ENCODE data around the gene HOXD13. TPM values are rescaled to one million over a fixed set of nuclear protein-coding genes. Genes with fewer than 3 reads are reported as not detected.

HOXD13 gene
- total and polyA plus RNA-seq, 5 experiments from 2014 or later: not detected

DNA sequence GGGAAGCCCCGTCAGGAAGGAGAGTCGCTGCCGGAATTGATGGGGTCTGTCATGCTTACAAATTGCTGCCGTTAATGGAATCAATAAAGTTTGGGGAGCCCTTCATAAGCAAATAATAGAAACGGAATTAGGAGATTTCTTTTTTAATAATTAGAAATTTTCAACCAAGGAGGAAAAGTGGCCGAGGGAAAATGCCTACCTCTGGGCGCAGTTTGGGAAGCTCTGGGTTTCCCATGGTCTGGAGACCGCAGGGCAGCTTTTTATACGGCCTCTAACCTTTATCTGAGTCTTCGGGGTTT is 10.0 kb upstream of the HOXD13 start:
- peaks cover 7 to 79% (median 29%) of the 10 kb centered on the region in 9 donors for H3K9me3 Mint-ChIP-seq
- H3K36me3 Mint-ChIP-seq: peaks cover 12 to 35% (median 32%) of the 10 kb centered on the region in 3 donors
- H3K27ac Mint-ChIP-seq: peak overlapping the region in 3 of 10 donors; percentile 79 to 93 (median 80)
- ATAC-seq (no peak), DNase-seq (no peak)
- H3K27me3 Mint-ChIP-seq: peaks cover 44 to 88% (median 68%) of the 10 kb centered on the region in 5 donors
- POLR2A ChIA-PET: interaction anchor here (0.8 to 1.5 kb wide), 3 partner anchors 12 to 31 kb away, joined by 3 to 4 read pairs (median 4); no protein-coding TSS in a partner anchor
- H3K4me3 Mint-ChIP-seq: peak overlapping the region in 5 of 10 donors; percentile 39 to 71 (median 57)
- H3K4me1 Mint-ChIP-seq: peaks cover 10 to 16% (median 13%) of the 10 kb centered on the region in 4 donors

DNA sequence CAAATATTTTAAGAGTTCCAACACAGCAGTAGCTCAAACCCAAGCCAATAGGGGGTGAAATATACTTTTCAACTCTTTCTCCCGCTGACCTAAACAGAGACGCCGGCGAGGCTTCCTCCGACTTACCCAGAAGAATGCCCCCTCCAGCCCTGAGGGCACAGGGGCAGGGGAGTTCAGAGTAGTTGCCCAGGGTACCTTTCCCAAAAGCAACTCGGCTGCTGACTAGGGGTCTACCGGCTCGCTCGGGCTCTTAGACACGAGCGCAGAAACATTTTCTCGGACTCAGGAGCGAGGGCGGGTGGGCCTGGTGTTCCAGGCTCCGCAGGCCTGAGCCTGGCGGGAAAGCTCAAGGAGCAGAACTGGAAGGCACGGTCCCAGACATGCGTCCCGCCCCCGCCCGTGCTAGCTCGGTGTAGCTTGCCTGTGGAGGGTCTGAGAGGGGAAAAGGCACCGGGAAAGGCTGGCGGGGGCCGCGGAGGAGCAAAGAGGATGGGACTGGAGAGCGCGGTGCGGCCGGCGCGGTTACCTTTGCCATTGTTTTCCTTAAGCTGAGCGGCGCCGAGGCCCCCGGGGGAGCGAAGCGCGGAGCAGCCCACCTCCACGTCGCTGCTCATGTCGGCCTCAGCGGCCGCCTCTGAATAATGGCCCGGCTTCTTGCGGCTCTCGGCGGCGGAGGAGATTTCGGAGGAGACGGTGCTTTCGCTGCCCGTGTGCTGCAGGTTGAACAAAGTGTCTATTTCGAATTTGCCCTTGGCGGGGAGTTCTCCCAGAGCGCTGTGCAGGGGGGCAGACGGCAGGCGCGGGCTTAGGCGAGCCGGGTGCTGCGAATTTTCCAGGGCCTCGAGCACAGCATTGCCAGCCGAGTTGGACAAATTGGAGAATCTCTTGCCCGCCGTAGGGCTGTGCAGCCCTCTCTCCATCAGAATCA is 9.4 kb upstream of the HOXD13 start:
- Mint-ChIP-seq H3K9me3 (peaks cover 7 to 83% (median 29%) of the 10 kb centered on the region in 9 donors), H3K4me3 (peak overlapping the region in 5 of 10 donors; percentile 56 to 83 (median 70)), H3K27ac (peak overlapping the region in 5 of 10 donors; percentile 44 to 93 (median 79)), H3K27me3 (peaks cover 44 to 90% (median 71%) of the 10 kb centered on the region in 5 donors), H3K36me3 (peaks cover 12 to 35% (median 32%) of the 10 kb centered on the region in 3 donors), H3K4me1 (peaks cover 10 to 17% (median 14%) of the 10 kb centered on the region in 4 donors)
- POLR2A ChIA-PET: interaction anchor here (0.8 to 1.5 kb wide), 3 partner anchors 11 to 30 kb away, joined by 3 to 4 read pairs (median 4); no protein-coding TSS in a partner anchor
- DNase-seq: peak in 2 of 10 donors; percentile 12 to 17
- ATAC-seq: no peak

DNA sequence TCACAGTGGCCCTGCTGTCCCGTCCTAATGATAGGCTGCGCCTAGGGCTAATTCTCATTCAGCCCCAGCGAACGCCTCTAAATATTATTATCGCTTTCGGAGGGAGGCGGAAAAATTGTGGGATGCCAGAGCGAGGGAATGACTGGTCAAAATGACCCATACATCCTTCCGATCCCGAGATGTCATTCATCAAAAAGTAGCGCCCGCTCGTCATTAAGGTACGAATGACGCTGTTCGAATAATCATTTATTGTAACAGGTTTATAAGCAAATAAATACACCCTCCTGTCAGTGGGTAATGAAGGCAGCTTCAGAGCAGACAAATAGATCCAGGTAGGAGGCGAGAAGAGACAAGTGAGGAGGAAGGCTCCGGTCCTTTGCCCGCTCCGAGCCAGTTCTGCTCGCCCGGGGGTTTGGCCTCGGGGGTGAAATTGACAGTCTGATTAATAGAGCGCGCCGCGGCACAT is 8.7 kb upstream of the HOXD13 start, which contains the start of gene EVX2:
TSS of gene EVX2 (minus strand) at position 167 of the 466 bp plus-strand sequence. CDS start 186 bp downstream, outside the sequence.
- peak within 1 kb of the TSS in 8 of 10 donors; percentile 28 to 93 (median 58) for H3K27ac Mint-ChIP-seq
- POLR2A ChIA-PET: interaction anchor here (0.6 kb wide), 1 partner anchor 291 kb away, joined by 3 read pairs; no protein-coding TSS in a partner anchor
- H3K4me3 Mint-ChIP-seq: peak within 1 kb of the TSS in 6 of 10 donors; percentile 28 to 83 (median 65)
- peaks cover 41 to 90% (median 71%) of the 10 kb centered on the region in 5 donors for H3K27me3 Mint-ChIP-seq
- H3K4me1 Mint-ChIP-seq: peaks cover 10 to 20% (median 14%) of the 10 kb centered on the region in 4 donors
- peaks cover 12 to 28% (median 25%) of the 10 kb centered on the region in 3 donors for H3K36me3 Mint-ChIP-seq
- peaks cover under 1 to 77% (median 22%) of the 10 kb centered on the region in 9 donors for H3K9me3 Mint-ChIP-seq
- ATAC-seq (no peak), DNase-seq (peak in 2 of 10 donors; percentile 16 to 20)

- POLR2A ChIA-PET: interaction anchor here (0.7 kb wide), 1 partner anchor 19 kb away, joined by 5 read pairs; no protein-coding TSS in a partner anchor
- H3K27ac Mint-ChIP-seq: peak overlapping the region in 6 of 10 donors; percentile 8 to 88 (median 38)
- ATAC-seq (no peak), DNase-seq (peak in 2 of 10 donors; percentile 15 to 23)
- H3K27me3 Mint-ChIP-seq: peaks cover 39 to 90% (median 71%) of the 10 kb centered on the region in 5 donors
- H3K9me3 Mint-ChIP-seq: peaks cover 0 to 75% (median 19%) of the 10 kb centered on the region in 9 donors
- H3K4me3 Mint-ChIP-seq: peak overlapping the region in 5 of 10 donors; percentile 49 to 83 (median 72)
- H3K36me3 Mint-ChIP-seq: peaks cover 11 to 27% (median 21%) of the 10 kb centered on the region in 3 donors
- H3K4me1 Mint-ChIP-seq: peaks cover 2 to 14% (median 9%) of the 10 kb centered on the region in 4 donors
These were observed 7.9 kb upstream of the HOXD13 start for GRCh38 chr2:176084611-176085119.

- POLR2A ChIA-PET: no interaction called here
- Mint-ChIP-seq H3K36me3 (peaks cover 11 to 26% (median 21%) of the 10 kb centered on the region in 3 donors), H3K27ac (peak overlapping the region in 5 of 10 donors; percentile 9 to 88 (median 63)), H3K27me3 (peaks cover 41 to 93% (median 76%) of the 10 kb centered on the region in 5 donors), H3K9me3 (peaks cover 0 to 79% (median 19%) of the 10 kb centered on the region in 9 donors), H3K4me1 (peaks cover 0 to 14% (median 8%) of the 10 kb centered on the region in 4 donors), H3K4me3 (peak overlapping the region in 5 of 10 donors; percentile 49 to 82 (median 58))
- DNase-seq: no peak
- no peak for ATAC-seq
These were observed 7.3 kb upstream of the HOXD13 start for GRCh38 chr2:176085120-176085788.

- DNase-seq (peak in 1 of 10 donors; percentile 4), ATAC-seq (no peak)
- H3K9me3 Mint-ChIP-seq: peaks cover 0 to 80% (median 21%) of the 10 kb centered on the region in 9 donors
- H3K27ac Mint-ChIP-seq: peak overlapping the region in 4 of 10 donors; percentile 62 to 89 (median 82)
- peaks cover 0 to 12% (median 7%) of the 10 kb centered on the region in 4 donors for H3K4me1 Mint-ChIP-seq
- POLR2A ChIA-PET: no interaction called here
- peaks cover 8 to 26% (median 25%) of the 10 kb centered on the region in 3 donors for H3K36me3 Mint-ChIP-seq
- peaks cover 46 to 98% (median 82%) of the 10 kb centered on the region in 5 donors for H3K27me3 Mint-ChIP-seq
- peak overlapping the region in 4 of 10 donors; percentile 24 to 64 (median 57) for H3K4me3 Mint-ChIP-seq
These were observed 6.4 kb upstream of the HOXD13 start for GRCh38 chr2:176085861-176086771.

DNA sequence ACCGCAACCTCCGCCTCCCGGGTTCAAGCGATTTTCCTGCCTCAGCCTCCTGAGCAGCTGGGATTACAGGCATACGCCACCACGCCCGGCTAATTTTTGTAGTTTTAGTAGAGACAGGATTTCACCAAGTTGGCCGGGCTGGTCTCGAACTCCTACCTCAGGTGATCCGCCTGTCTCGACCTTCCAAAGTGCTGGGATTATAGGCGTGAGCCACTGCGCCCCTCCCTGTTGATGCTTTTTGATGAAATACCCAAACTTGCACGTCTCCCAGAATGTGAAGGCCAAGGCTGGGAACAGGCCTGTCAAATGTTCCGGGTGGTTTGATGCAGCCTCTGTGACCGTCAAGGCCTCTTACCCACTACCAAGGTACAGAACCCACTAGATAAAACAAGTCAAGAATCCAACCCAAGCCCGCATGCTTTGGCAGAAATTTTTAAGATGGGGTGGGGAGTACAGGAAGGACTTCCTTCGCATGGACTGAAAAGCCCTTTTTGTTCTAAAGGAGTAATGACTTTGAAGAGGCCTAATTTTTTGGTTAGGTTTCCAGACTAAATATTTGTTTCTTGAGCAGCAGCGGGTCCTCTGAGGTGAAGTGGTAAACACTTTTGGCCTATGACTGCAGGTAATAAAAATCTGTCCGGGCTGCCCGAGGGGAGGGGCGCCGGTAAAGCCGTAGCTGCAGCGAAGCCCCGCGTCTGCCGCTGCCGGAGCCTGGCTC is 5.0 kb upstream of the HOXD13 start:
- peaks cover 8 to 15% (median 12%) of the 10 kb centered on the region in 4 donors for H3K4me1 Mint-ChIP-seq
- POLR2A ChIA-PET: no interaction called here
- DNase-seq (peak in 2 of 10 donors; percentile 6 to 15), ATAC-seq (no peak)
- peak overlapping the region in 2 of 10 donors; percentile 31 to 87 for H3K27ac Mint-ChIP-seq
- peak overlapping the region in 4 of 10 donors; percentile 24 to 77 (median 70) for H3K4me3 Mint-ChIP-seq
- peaks cover 0 to 77% (median 19%) of the 10 kb centered on the region in 9 donors for H3K9me3 Mint-ChIP-seq
- peaks cover 54 to 99% (median 86%) of the 10 kb centered on the region in 5 donors for H3K27me3 Mint-ChIP-seq
- peaks cover 10 to 28% (median 27%) of the 10 kb centered on the region in 3 donors for H3K36me3 Mint-ChIP-seq

DNA sequence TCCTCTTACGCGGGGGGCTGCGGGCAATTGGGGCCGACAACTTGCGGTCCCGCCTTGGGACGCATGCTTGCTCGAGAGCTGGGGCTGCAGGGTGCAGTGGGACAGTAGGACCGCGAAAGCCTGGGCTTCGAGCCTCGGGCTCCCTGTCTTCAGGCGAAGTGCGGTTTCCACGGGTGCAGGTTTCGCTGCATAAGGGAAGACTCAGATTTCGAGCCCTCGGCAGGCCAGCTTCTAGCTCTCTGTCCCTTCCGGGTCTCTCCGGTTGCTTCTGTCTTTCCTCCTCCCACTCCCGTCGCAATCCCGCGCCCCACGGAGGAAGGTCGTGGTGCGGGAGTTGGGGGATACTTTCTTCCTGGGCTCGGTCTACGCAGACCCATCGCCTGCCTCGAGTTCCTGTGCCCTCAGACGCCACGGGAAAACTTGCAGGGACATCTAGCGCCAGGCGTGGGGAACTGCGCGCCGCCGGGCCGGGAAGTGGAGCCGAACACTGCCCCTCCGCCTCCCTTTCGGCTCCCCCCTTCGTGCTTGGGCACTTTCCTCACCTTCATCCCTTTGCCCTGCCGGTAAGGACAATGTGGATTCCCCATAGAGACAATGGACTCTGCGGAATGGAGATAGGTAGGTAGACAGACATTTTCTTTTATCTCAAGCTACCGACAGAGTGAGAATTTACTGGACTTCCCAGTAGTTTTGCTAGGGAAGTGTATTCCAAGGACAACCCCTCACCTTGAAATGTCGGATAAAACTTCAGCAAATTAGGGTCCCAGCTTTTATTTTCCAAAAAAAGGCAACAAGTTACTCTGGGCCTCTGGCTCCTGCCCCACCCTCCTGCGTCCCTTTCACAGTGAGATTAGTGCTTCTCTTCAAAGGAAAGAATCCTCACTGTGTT is 4.2 kb upstream of the HOXD13 start:
- Mint-ChIP-seq H3K27me3 (peaks cover 51 to 95% (median 81%) of the 10 kb centered on the region in 5 donors), H3K9me3 (peaks cover 0 to 69% (median 19%) of the 10 kb centered on the region in 9 donors), H3K4me3 (peak overlapping the region; percentile 36 to 77 (median 64)), H3K4me1 (peaks cover 9 to 18% (median 16%) of the 10 kb centered on the region in 4 donors), H3K27ac (peak overlapping the region in 3 of 10 donors; percentile 47 to 79 (median 53)), H3K36me3 (peaks cover 11 to 27% (median 23%) of the 10 kb centered on the region in 3 donors)
- POLR2A ChIA-PET: no interaction called here
- peak in 1 of 2 donors; percentile 26 for ATAC-seq
- DNase-seq: peak in 1 of 10 donors; percentile 15

- DNase-seq: no peak
- H3K27ac Mint-ChIP-seq: peak overlapping the region in 2 of 10 donors; percentile 18 to 48
- POLR2A ChIA-PET: no interaction called here
- H3K36me3 Mint-ChIP-seq: peaks cover 11 to 25% (median 24%) of the 10 kb centered on the region in 3 donors
- peak overlapping the region in 1 of 10 donors; percentile 12 for H3K4me3 Mint-ChIP-seq
- peaks cover 58 to 95% (median 81%) of the 10 kb centered on the region in 5 donors for H3K27me3 Mint-ChIP-seq
- no peak for ATAC-seq
- H3K4me1 Mint-ChIP-seq: peaks cover 12 to 26% (median 22%) of the 10 kb centered on the region in 4 donors
- peaks cover 0 to 66% (median 21%) of the 10 kb centered on the region in 9 donors for H3K9me3 Mint-ChIP-seq
These were observed 3.3 kb upstream of the HOXD13 start for GRCh38 chr2:176088937-176089842.
